Measurements from ENCODE around the gene TCP11. TPM values are rescaled to one million over a fixed set of nuclear protein-coding genes. Genes with fewer than 3 reads are reported as not detected.

TCP11 gene
- total RNA-seq, 1 experiment from 2014 or later: not detected

DNA sequence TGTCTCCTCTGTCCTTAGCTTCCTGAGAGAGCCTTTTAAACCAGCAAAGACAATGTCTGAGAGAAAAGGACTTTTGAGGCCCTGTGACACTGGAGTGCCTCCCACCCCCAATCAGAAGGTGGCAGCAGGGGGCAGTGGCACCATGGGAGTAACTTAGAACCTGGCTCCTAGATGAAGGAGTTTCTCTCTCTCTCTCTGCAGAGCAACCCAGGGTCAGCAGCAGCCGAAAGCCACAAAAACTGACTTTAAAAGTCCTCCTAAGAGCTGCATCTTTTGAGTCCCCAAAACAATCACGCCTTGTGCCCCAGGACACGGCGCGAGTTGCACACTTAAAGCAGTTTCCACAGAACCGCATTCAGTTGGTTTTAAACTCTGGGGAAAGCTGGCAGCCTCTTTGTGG lies 5.3 kb upstream of the TCP11 start:
- Histone ChIP-seq H2BK20ac (ENCODE audit: low read depth, low read length, poor library complexity, severe bottlenecking) (no peak overlapping the region), H3K9me3 (ENCODE audit: control insufficient read depth, low read depth, low read length) (no peaks in the 10 kb centered on the region), H2AK5ac (ENCODE audit: insufficient read length, low read length) (no peak overlapping the region), H3K27ac (ENCODE audit: insufficient read length, low read depth, low read length) (no peak overlapping the region), H3K23me2 (ENCODE audit: insufficient read length, low read depth, low read length, poor library complexity, severe bottlenecking) (no peaks in the 10 kb centered on the region), H3K18ac (ENCODE audit: insufficient read length, low read depth, low read length) (no peak overlapping the region), H3K79me2 (ENCODE audit: insufficient read depth, low read length) (no peaks in the 10 kb centered on the region), H2AFZ (ENCODE audit: low read length) (no peak overlapping the region), H3K56ac (ENCODE audit: insufficient read length, low read depth, low read length) (no peak overlapping the region), H3K79me1 (ENCODE audit: insufficient read depth, low read depth, low read length, poor library complexity, severe bottlenecking) (no peaks in the 10 kb centered on the region), H2BK12ac (ENCODE audit: insufficient read length, low read depth, low read length) (no peak overlapping the region), H3K27me3 (ENCODE audit: insufficient read depth, low read length) (peaks cover 6% of the 10 kb centered on the region; the same call in 1 of the 2 replicates), H3K4me1 (ENCODE audit: insufficient read depth, low read length) (peaks cover 5% of the 10 kb centered on the region), H4K20me1 (ENCODE audit: control insufficient read depth, insufficient read depth, insufficient read length) (no peaks in the 10 kb centered on the region), H3K14ac (ENCODE audit: insufficient read depth, low read length) (no peak overlapping the region), H3K4me2 (ENCODE audit: insufficient read depth, insufficient read length, low read length) (no peak overlapping the region), H2BK5ac (ENCODE audit: insufficient read length, low read length) (no peak overlapping the region), H2BK15ac (ENCODE audit: low read depth, low read length) (no peak overlapping the region), H4K8ac (replicated peaks; ENCODE audit: insufficient read length, low read depth, low read length) (no peak overlapping the region), H2BK120ac (ENCODE audit: low read depth, low read length, poor library complexity, severe bottlenecking) (no peak overlapping the region), H3K9ac (ENCODE audit: extremely low read depth, insufficient read length, low read length) (no peak overlapping the region), H4K91ac (ENCODE audit: insufficient read length, low read depth, low read length) (no peak overlapping the region), H3K4ac (ENCODE audit: low read depth, low read length) (no peak overlapping the region), H4K5ac (ENCODE audit: insufficient read length, low read depth, low read length) (no peak overlapping the region), H3K23ac (ENCODE audit: insufficient read length, low read depth, low read length) (no peak overlapping the region), H3T11ph (ENCODE audit: low read length) (no peak overlapping the region)
- Mint-ChIP-seq H3K4me1 (peaks cover 32 to 33% of the 10 kb centered on the region in 2 experiments), H3K36me3 (ENCODE audit: insufficient read depth in 1 of 3, low read depth in 3 of 3) (no peaks in the 10 kb centered on the region), H3K9me3 (no peaks in the 10 kb centered on the region; a peak in 1 of 5 replicates), H3K4me3 (no peak overlapping the region), H3K27ac (no peak overlapping the region), H3K27me3 (ENCODE audit: low read depth) (peaks cover 54% of the 10 kb centered on the region)
- TF ChIP-seq, protein P1, sequence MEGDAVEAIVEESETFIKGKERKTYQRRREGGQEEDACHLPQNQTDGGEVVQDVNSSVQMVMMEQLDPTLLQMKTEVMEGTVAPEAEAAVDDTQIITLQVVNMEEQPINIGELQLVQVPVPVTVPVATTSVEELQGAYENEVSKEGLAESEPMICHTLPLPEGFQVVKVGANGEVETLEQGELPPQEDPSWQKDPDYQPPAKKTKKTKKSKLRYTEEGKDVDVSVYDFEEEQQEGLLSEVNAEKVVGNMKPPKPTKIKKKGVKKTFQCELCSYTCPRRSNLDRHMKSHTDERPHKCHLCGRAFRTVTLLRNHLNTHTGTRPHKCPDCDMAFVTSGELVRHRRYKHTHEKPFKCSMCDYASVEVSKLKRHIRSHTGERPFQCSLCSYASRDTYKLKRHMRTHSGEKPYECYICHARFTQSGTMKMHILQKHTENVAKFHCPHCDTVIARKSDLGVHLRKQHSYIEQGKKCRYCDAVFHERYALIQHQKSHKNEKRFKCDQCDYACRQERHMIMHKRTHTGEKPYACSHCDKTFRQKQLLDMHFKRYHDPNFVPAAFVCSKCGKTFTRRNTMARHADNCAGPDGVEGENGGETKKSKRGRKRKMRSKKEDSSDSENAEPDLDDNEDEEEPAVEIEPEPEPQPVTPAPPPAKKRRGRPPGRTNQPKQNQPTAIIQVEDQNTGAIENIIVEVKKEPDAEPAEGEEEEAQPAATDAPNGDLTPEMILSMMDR (conservative IDR thresholded peaks at IDR 0.05): peak; percentile 62; the same call in 2 of the 3 replicates
- DNase-seq: peak; percentile 58
- no CpG with 5 or more reads among the region's 6 CpGs for WGBS (ENCODE audit: extremely low coverage, insufficient read length, low lambda C conversion rate)
